GM13977 (cell line): Measurements from ENCODE around the gene CACNG6.

Source experiments
- DNase-seq: peaks from one replicate; pipeline ENCODE4 v3.0.0; 2012; ENCODE audit warnings: low spot score
- in situ Hi-C: fragments of 300-500 bp; cut with MboI; formaldehyde crosslinking; loops from one replicate; pipeline ENCODE4 v1.12.0; 2022; ENCODE audit warnings: low sequenced_read_pairs, low pct_unique_long_range_greater_than_20kb, mixed read lengths, inconsistent platforms; ENCODE audit not compliant: unreplicated experiment
- TF ChIP-seq, protein P1 (sequence below): IDR thresholded peaks from 2 replicates; pipeline ENCODE4 v1.5.1; 2012; ENCODE audit warnings: mild to moderate bottlenecking, control low read depth; ENCODE audit not compliant: insufficient read depth; ENCODE audit errors: extremely low read depth, missing control alignments

CACNG6 gene

DNA sequence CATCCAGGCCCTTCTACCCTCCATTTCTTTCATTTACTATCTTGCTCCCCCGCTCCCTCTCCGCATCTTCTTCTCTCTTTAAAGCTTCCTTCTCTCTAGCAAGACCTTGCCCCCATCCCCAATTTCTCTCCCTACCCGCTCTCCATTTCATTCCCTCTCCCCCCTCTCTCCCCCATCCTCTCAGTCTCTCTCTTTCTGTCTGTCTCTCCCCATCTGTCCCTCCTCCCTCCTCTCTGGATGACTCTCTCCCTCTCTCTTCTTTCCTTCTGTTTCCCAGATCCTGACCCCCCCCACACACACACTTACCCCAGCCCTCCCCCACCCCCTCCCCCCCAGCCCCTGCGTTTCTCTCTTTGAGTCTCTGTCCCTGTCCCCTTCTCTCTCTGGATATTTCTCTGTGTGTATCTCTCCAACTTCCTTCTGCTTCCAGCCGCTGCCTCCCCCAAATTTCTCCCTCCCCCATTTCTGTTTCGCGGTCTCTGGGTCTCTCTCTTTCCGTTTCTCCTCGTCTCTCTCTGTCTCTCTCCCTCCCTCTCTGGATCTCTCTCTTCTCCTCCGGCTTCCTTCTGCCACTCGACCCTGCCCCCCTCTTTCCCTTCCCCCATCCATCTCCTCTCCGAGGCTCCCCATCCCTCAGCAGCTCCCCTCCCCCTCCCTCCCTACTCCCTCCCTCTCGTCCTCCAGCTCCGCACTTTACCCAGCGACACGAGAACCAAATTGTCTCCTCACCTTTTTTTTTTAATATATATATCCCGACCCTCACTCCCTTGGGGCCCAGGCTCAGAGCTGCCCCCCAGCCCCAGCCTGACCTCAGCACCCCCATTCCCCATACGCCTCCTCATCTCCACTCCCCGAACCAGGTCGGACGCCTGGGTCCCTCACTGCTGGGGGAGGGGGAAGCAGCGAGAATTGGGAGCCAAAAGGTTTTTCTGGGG is 32.3 kb upstream of the CACNG6 start:
- DNase-seq: no peak
- TF ChIP-seq, protein P1, sequence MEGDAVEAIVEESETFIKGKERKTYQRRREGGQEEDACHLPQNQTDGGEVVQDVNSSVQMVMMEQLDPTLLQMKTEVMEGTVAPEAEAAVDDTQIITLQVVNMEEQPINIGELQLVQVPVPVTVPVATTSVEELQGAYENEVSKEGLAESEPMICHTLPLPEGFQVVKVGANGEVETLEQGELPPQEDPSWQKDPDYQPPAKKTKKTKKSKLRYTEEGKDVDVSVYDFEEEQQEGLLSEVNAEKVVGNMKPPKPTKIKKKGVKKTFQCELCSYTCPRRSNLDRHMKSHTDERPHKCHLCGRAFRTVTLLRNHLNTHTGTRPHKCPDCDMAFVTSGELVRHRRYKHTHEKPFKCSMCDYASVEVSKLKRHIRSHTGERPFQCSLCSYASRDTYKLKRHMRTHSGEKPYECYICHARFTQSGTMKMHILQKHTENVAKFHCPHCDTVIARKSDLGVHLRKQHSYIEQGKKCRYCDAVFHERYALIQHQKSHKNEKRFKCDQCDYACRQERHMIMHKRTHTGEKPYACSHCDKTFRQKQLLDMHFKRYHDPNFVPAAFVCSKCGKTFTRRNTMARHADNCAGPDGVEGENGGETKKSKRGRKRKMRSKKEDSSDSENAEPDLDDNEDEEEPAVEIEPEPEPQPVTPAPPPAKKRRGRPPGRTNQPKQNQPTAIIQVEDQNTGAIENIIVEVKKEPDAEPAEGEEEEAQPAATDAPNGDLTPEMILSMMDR: no peak
- in situ Hi-C loops: no loop called here

DNA sequence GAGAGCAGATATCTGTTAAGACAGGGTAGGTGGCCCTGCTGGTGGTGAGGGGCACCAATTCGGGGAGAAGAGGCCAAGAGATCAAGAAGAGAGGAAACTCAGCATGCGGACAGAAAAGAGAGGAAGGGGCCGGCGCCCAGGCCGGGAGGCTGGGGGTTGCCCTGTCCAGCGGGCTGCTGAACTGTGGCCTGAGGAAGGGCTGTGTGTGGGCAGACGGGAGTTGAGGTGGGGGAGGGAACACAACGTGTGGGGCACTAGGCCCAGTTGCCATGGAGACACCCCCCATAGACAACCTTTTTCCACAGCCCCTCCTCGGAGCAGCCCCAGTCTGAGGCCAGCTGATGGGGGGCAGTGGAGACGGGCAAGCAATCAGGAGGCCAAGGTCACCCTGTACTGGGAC is 31.2 kb upstream of the CACNG6 start:
- TF ChIP-seq, protein P1: no peak
- in situ Hi-C loops: no loop called here
- DNase-seq: no peak

DNA sequence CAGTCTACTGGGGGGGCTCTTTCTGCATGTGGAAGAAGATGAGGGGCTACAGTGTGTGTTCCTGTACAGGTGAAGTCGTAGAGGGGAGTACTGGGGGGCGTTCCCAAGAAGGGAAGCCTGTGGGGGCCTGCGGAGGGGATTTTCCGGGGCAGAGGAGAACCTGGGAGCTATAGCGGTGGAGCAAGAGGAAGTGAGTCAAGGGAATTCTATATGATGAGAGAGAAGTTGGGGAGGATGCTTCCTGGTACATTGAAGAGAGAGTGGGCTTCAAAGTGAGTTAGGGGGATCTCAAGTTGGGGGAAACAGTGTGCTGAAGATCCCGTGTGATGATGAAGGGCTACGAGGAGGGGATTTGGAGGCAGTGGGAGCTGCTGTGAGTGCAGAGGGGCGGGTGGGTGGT is 30.6 kb upstream of the CACNG6 start:
- in situ Hi-C loops: no loop called here
- no peak for DNase-seq

DNA sequence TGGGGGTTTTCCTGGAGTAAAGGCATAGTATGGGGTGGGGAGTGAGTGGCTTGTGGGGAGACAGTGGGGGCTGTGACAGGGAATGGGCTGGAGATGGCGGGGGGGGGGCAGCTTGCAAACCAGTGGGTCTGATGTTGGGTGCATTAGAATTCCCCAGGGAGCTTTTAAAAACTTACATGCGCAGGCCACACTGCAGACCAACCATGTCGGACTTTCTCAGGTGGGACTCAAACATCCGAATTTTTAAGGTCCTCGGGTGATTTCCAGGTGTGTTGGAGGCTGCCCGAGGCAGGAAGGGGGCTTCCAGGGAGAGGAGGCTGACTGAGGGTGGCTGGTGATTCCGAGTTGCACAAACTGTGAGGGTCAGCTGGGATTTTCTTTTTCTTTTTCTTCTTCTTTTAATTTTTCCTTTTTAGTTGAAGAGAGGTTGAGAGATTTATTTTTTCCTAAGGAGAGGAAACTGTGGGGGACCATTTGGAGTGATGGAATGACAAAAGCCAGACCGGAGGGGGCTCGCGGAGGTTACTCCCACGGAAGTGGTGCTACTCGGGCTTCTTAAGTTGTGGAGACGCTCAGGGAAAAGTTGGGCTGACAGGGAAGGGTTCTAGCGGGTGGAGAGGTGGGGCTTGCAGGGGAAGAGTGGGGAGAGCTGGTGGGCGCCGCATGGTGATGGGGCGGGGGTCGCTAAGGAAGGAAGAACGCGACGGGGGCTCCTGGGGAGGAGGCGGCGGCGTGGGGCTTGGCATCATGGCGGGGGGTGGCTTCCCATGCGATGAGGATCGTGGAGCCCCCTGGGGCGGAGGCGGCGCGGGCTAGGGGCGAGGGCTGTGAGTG is 29.7 kb upstream of the CACNG6 start:
- in situ Hi-C loops: no loop called here
- no peak for DNase-seq
- TF ChIP-seq, protein P1: no peak

More for the DNA sequence above, 30.6 kb upstream of the CACNG6 start:
- TF ChIP-seq, protein P1: no peak

DNA sequence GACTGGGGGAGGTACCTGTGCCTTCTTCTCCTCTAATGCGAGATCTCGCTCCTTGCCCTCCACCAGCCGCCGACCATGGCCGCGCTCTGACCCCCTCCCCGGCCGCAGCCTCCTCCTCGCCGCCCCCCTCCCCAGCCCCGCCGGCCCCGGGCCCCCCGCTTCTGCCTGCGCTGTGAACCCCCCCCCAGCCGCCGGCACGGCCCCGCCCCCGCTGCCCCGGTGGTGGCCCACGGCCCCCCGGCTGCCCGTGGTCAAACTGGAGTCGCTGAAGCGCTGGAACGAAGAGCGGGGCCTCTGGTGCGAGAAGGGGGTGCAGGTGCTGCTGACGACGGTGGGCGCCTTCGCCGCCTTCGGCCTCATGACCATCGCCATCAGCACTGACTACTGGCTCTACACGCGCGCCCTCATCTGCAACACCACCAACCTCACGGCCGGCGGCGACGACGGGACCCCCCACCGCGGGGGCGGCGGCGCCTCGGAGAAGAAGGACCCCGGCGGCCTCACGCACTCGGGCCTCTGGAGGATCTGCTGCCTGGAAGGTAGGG is 28.5 kb upstream of the CACNG6 start, which contains the start of gene CACNG8:
Gene CACNG8 (plus strand): TSS at position 51 of the 545 bp plus-strand sequence.
- TF ChIP-seq, protein P1: no peak
- in situ Hi-C loops: no loop called here
- DNase-seq: no peak

DNA sequence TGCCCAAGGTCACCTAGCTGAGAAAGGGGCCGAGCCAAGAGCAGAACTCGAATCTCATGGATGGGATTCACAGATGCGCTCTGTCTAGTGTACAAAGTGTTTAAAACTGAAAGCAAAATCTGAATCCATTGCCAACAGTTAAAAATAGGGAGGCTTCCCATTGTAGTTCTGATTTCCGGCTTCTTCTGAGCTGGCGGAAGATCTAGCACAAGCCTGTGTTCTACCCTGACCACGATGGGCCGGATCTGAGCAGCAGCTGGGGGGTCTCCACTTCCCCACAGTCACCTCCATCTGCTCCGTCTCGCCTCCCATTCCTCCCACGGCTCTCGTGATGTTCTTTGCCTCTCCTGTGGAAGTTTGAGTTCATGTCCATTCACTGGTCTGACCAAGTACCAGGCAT is 26.3 kb upstream of the CACNG6 start:
- in situ Hi-C loops: no loop called here
- DNase-seq: no peak
- TF ChIP-seq, protein P1: no peak
